Keratinocyte (primary cell): ENCODE data around the gene HMGCS1. TPM values are rescaled to one million over a fixed set of nuclear protein-coding genes. Genes with fewer than 3 reads are reported as not detected.

Experiments
- DNase-seq: peaks from one replicate; pipeline ENCODE4 v3.0.0-alpha.2; 2011; ENCODE audit warnings: low read depth, missing footprints, low spot score
- FAIRE-seq: peaks from 2 replicates; lab custom pipeline; 2011; peaks lifted over from hg19 to GRCh38; lab: Jason Lieb, UNC
- H2AFZ ChIP-seq: 2 replicates; pipeline ENCODE4 v1.6.0; 2012; ENCODE audit warnings: low read length, control low read depth, inconsistent platforms; ENCODE audit not compliant: control insufficient read depth
- H3K27ac ChIP-seq: 2 replicates; pipeline ENCODE4 v1.5.1; 2011; ENCODE audit warnings: low read length; ENCODE audit not compliant: control insufficient read depth, insufficient read depth
- H3K27me3 ChIP-seq: 3 replicates; pipeline ENCODE4 v1.6.0; 2011; ENCODE audit warnings: low read length; ENCODE audit not compliant: control insufficient read depth, insufficient read depth; ENCODE audit errors: extremely low read depth
- H3K36me3 ChIP-seq, 2 experiments: 2 replicates in 1 of 2; 3 replicates in 1 of 2; pipeline ENCODE4 v1.5.1; 2011; ENCODE audit warnings: low read length in 2 of 2, mild to moderate bottlenecking in 1 of 2; ENCODE audit not compliant: control insufficient read depth in 2 of 2, insufficient read depth in 2 of 2; ENCODE audit errors: extremely low read depth in 1 of 2
- H3K4me1 ChIP-seq: 3 replicates; pipeline ENCODE4 v1.5.1; 2011; ENCODE audit warnings: low read length; ENCODE audit not compliant: control insufficient read depth, insufficient read depth; ENCODE audit errors: extremely low read depth
- H3K4me2 ChIP-seq: 3 replicates; pipeline ENCODE4 v1.6.0; 2011; ENCODE audit warnings: low read depth, low read length; ENCODE audit not compliant: control insufficient read depth, insufficient read depth; ENCODE audit errors: extremely low read depth
- H3K4me3 ChIP-seq, 3 experiments: fragments of 200-600 bp in 1 of 3; sonication (generic) in 1 of 3; 2 replicates in 2 of 3; 3 replicates in 1 of 3; pipeline ENCODE4 v1.5.1; 2011 to 2016; ENCODE audit warnings: low read length in 3 of 3, mild to moderate bottlenecking in 3 of 3, control low read depth in 2 of 3, inconsistent platforms in 1 of 3, low read depth in 1 of 3, mixed read lengths in 1 of 3, mixed run types in 1 of 3, moderate library complexity in 1 of 3; ENCODE audit not compliant: control insufficient read depth in 2 of 3, insufficient read depth in 2 of 3; ENCODE audit errors: extremely low read depth in 1 of 3
- H3K79me2 ChIP-seq: 2 replicates; pipeline ENCODE4 v1.6.0; 2012; ENCODE audit warnings: low read length; ENCODE audit not compliant: control insufficient read depth, insufficient read depth
- H3K9ac ChIP-seq: 3 replicates; pipeline ENCODE4 v1.6.0; 2011; ENCODE audit warnings: low read length; ENCODE audit not compliant: control insufficient read depth, insufficient read depth; ENCODE audit errors: extremely low read depth
- H3K9me1 ChIP-seq: 3 replicates; pipeline ENCODE4 v1.6.0; 2011; ENCODE audit warnings: low read length; ENCODE audit not compliant: control insufficient read depth, insufficient read depth; ENCODE audit errors: extremely low read depth
- H3K9me3 ChIP-seq: 2 replicates; pipeline ENCODE4 v1.5.1; 2012; ENCODE audit warnings: low read depth, low read length; ENCODE audit not compliant: control insufficient read depth
- H4K20me1 ChIP-seq: 3 replicates; pipeline ENCODE4 v1.6.0; 2011; ENCODE audit warnings: low read length; ENCODE audit not compliant: control insufficient read depth, insufficient read depth; ENCODE audit errors: extremely low read depth
- EZH2 ChIP-seq: IDR thresholded peaks from one replicate; pipeline ENCODE4 v1.6.1; 2012; ENCODE audit warnings: inconsistent platforms, mild to moderate bottlenecking, low read length, moderate library complexity
- dilution Hi-C: fragments of 300-500 bp; cut with MboI; formaldehyde crosslinking; loops from one replicate; pipeline ENCODE4 v1.7.0; 2020; ENCODE audit warnings: low sequenced_read_pairs; ENCODE audit not compliant: extremely low pct_ligation_motif_present
- polyA plus RNA-seq, 5 experiments: library from polyadenylated mRNA; depleted of rRNA in 3 of 5; stranded (reverse) in 3 of 5; stranded (forward) in 1 of 5; unstranded in 1 of 5; fragments of >200 nt; gene quantifications; 1 replicate in 1 of 5; 2 replicates in 3 of 5; 3 replicates in 1 of 5; pipeline versions ENCODE4 v1.2.1 to v1.2.3, GENCODE V29; 2011 to 2012; ENCODE audit warnings: missing spikeins in 2 of 5, low read depth in 1 of 5, low replicate concordance in 1 of 5
- TF ChIP-seq, protein P1 (sequence below), 3 experiments: IDR thresholded peaks in 1 of 3; conservative IDR thresholded peaks in 1 of 3; optimal IDR thresholded peaks in 1 of 3; 2 replicates in 2 of 3; 3 replicates in 1 of 3; pipeline versions ENCODE3 to v1.5.1; 2011; ENCODE audit warnings: low read length in 3 of 3, mild to moderate bottlenecking in 3 of 3, moderate library complexity in 2 of 3, control low read depth in 1 of 3, inconsistent platforms in 1 of 3; ENCODE audit not compliant: insufficient read depth in 2 of 3; ENCODE audit errors: extremely low read depth in 1 of 3

Gene HMGCS1
- polyA plus RNA-seq, 1 donor (not counting 4 experiments of a cell fraction or from before 2014, with no cell fraction given), result 512 TPM

DNA sequence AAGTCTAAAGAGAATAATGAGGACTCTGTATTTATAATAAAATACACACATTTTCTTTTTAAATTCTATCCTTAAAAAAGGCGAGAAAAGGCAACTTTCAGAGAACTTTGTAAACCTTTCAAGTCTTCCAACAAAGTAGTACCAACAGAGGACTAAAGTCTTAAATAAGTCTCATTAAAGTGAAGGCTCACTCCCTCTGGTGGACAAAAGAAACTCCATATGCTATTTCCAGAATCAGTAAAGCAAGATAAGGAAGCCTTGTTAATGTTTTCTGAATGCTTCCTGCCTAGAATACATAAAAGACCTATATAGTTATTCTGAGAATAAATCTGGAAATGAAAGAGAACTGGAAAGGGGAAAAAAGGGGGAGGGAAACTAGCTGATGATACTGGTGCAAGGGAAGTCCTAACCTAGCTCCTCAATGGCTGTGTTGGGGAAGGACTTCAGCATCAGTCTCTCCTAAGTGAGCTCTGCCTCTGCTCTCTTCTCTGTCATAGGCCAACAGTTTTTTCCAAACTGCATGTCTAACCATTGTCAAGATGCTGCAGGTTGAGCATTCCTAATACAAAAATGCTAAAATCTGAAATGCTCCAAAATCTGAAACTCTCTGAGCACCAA, 7.2 kb downstream of the HMGCS1 start:
- no peaks in the 10 kb centered on the region for H3K27me3 ChIP-seq
- TF ChIP-seq, protein P1, sequence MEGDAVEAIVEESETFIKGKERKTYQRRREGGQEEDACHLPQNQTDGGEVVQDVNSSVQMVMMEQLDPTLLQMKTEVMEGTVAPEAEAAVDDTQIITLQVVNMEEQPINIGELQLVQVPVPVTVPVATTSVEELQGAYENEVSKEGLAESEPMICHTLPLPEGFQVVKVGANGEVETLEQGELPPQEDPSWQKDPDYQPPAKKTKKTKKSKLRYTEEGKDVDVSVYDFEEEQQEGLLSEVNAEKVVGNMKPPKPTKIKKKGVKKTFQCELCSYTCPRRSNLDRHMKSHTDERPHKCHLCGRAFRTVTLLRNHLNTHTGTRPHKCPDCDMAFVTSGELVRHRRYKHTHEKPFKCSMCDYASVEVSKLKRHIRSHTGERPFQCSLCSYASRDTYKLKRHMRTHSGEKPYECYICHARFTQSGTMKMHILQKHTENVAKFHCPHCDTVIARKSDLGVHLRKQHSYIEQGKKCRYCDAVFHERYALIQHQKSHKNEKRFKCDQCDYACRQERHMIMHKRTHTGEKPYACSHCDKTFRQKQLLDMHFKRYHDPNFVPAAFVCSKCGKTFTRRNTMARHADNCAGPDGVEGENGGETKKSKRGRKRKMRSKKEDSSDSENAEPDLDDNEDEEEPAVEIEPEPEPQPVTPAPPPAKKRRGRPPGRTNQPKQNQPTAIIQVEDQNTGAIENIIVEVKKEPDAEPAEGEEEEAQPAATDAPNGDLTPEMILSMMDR (optimal IDR thresholded peaks at IDR 0.05 in 1 of 3, IDR thresholded peaks at IDR 0.05 in 1 of 3, conservative IDR thresholded peaks at IDR 0.05 in 1 of 3; ENCODE audit: extremely low read depth in 1 of 3, insufficient read depth in 2 of 3, low read length in 3 of 3), result peak in 2 of 3 experiments; percentile 33 to 61
- no peak for TF ChIP-seq EZH2
- H3K79me2 ChIP-seq, result peaks cover 96% of the 10 kb centered on the region
- no peak overlapping the region for H2AFZ ChIP-seq
- no peaks in the 10 kb centered on the region for H3K9me3 ChIP-seq
- H3K27ac ChIP-seq, result no peak overlapping the region
- no peak overlapping the region for H3K4me2 ChIP-seq
- peaks cover 48% of the 10 kb centered on the region for H4K20me1 ChIP-seq
- DNase-seq (no peak), FAIRE-seq (no peak)
- H3K4me1 ChIP-seq, result peaks cover 35% of the 10 kb centered on the region
- no peak overlapping the region for H3K4me3 ChIP-seq
- dilution Hi-C loops, result no loop called here
- H3K9ac ChIP-seq, result no peak overlapping the region
- H3K9me1 ChIP-seq, result no peaks in the 10 kb centered on the region
- H3K36me3 ChIP-seq, result peaks cover 6 to 28% of the 10 kb centered on the region in 2 experiments

- H3K27me3 ChIP-seq, result no peaks in the 10 kb centered on the region
- peaks cover 19% of the 10 kb centered on the region for H3K4me1 ChIP-seq
- no peaks in the 10 kb centered on the region for H3K9me3 ChIP-seq
- peaks cover 48% of the 10 kb centered on the region for H4K20me1 ChIP-seq
- no peak overlapping the region for H3K4me3 ChIP-seq
- peaks cover 94% of the 10 kb centered on the region for H3K79me2 ChIP-seq
- no peak overlapping the region for H3K4me2 ChIP-seq
- H2AFZ ChIP-seq, result no peak overlapping the region
- DNase-seq (no peak), FAIRE-seq (no peak)
- H3K9ac ChIP-seq, result no peak overlapping the region
- H3K9me1 ChIP-seq, result no peaks in the 10 kb centered on the region
- TF ChIP-seq EZH2, result no peak
- TF ChIP-seq, protein P1 (optimal IDR thresholded peaks at IDR 0.05 in 1 of 3, IDR thresholded peaks at IDR 0.05 in 1 of 3, conservative IDR thresholded peaks at IDR 0.05 in 1 of 3; ENCODE audit: extremely low read depth in 1 of 3, insufficient read depth in 2 of 3, low read length in 3 of 3), result no peak
- H3K27ac ChIP-seq, result no peak overlapping the region
- dilution Hi-C loops, result no loop called here
- H3K36me3 ChIP-seq, result peaks cover 13 to 36% of the 10 kb centered on the region in 2 experiments
Observed at GRCh38 chr5:43304525-43304924, 8.7 kb downstream of the HMGCS1 start.
